Thyroid gland (tissue), 4 donors: ENCODE measurements around the gene SEMA4C.

Experiments
- POLR2A ChIP-seq, 2 donors: fragments of 450-650 bp; IDR thresholded peaks; one replicate each; pipeline ENCODE4 v1.6.1; 2017; ENCODE audit warnings: antibody characterized with exemption in 2 of 2, mild to moderate bottlenecking in 2 of 2, moderate library complexity in 1 of 2
- TF ChIP-seq, protein P1 (sequence below), 6 experiments: fragments of 200-600 bp in 3 of 6; fragments of 450-650 bp in 3 of 6; sonication (generic) in 3 of 6; IDR thresholded peaks; one replicate each; pipeline ENCODE4 v1.5.1; 2016 to 2019; ENCODE audit warnings: antibody characterized with exemption in 6 of 6, mild to moderate bottlenecking in 2 of 6, inconsistent platforms in 1 of 6, moderate library complexity in 1 of 6

DNA sequence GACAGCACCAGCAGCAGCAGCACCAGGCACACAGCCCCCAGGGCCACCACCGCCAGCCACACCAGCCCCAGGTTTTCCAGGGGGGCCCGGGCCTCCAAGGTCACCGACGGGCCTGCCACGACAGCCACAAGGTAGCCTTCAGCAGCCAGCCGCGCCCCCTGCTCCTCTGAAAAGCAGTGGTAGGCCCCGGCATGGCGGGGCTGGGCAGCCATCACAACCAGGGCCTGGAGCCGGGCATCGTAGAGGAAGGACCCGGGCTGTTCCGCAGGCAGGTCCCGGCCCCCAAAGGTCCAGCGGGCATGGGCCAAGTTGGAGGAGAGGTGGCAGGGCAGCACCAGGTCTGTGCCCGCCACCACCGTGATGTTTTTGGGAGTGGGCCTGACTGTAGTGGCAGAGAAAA, 8.8 kb downstream of the SEMA4C start:
- TF ChIP-seq, protein P1, sequence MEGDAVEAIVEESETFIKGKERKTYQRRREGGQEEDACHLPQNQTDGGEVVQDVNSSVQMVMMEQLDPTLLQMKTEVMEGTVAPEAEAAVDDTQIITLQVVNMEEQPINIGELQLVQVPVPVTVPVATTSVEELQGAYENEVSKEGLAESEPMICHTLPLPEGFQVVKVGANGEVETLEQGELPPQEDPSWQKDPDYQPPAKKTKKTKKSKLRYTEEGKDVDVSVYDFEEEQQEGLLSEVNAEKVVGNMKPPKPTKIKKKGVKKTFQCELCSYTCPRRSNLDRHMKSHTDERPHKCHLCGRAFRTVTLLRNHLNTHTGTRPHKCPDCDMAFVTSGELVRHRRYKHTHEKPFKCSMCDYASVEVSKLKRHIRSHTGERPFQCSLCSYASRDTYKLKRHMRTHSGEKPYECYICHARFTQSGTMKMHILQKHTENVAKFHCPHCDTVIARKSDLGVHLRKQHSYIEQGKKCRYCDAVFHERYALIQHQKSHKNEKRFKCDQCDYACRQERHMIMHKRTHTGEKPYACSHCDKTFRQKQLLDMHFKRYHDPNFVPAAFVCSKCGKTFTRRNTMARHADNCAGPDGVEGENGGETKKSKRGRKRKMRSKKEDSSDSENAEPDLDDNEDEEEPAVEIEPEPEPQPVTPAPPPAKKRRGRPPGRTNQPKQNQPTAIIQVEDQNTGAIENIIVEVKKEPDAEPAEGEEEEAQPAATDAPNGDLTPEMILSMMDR (IDR thresholded peaks at IDR 0.05) = no peak
- no peak for TF ChIP-seq POLR2A (IDR thresholded peaks at IDR 0.05)
